ES-I3 (cell line): ENCODE results near the gene TRPT1.
A peak's percentile ranks its signal among the peaks of the same experiment; 100 is the strongest.
"Not testable (repeated sequence)": the region's sequence is repeated elsewhere in the genome, so short reads cannot be mapped to it uniquely, and the experiment has no call there.

Source experiments
- H3K36me3 ChIP-seq: 2 replicates; pipeline ENCODE4 v1.6.1; 2013; ENCODE audit warnings: mild to moderate bottlenecking, low read length, control low read depth, moderate library complexity; ENCODE audit not compliant: insufficient read depth
- H3K4me1 ChIP-seq: 2 replicates; pipeline ENCODE4 v1.6.1; 2013; ENCODE audit warnings: mild to moderate bottlenecking, control low read depth, low read length; ENCODE audit not compliant: insufficient read depth
- H3K9ac ChIP-seq: 2 replicates; pipeline ENCODE4 v1.6.1; 2013; ENCODE audit warnings: low read depth, mild to moderate bottlenecking, low read length, moderate library complexity
- H3K9me3 ChIP-seq: 2 replicates; pipeline ENCODE4 v1.6.1; 2013; ENCODE audit warnings: mild to moderate bottlenecking, low read length, moderate library complexity; ENCODE audit not compliant: control insufficient read depth, insufficient read depth

TRPT1 gene

GRCh38 chr11:64252003-64252872 lies 26.3 kb upstream of the TRPT1 start:
- peak overlapping the region; percentile 82 for H3K9ac ChIP-seq
- peaks cover 30% of the 10 kb centered on the region for H3K4me1 ChIP-seq
- H3K9me3 ChIP-seq = no peaks in the 10 kb centered on the region
- H3K36me3 ChIP-seq = peaks cover 7% of the 10 kb centered on the region

- peaks cover 7% of the 10 kb centered on the region for H3K36me3 ChIP-seq
- peaks cover 30% of the 10 kb centered on the region for H3K4me1 ChIP-seq
- H3K9me3 ChIP-seq = no peaks in the 10 kb centered on the region
- peak overlapping the region; percentile 82 for H3K9ac ChIP-seq
Observed at GRCh38 chr11:64251753-64252002, 25.7 kb upstream of the TRPT1 start.

- no peaks in the 10 kb centered on the region for H3K9me3 ChIP-seq
- H3K9ac ChIP-seq = peak within 1 kb of the TSS; percentile 82
- H3K4me1 ChIP-seq = peaks cover 30% of the 10 kb centered on the region
- peaks cover 4% of the 10 kb centered on the region for H3K36me3 ChIP-seq
Observed at GRCh38 chr11:64251016-64251752, 25.2 kb upstream of the TRPT1 start, which contains the start of gene PLCB3. PLCB3 (plus strand) TSS chr11:64251530; CDS start chr11:64251650, 120 bp downstream.

- H3K36me3 ChIP-seq = no peaks in the 10 kb centered on the region
- H3K4me1 ChIP-seq = peaks cover 30% of the 10 kb centered on the region
- H3K9me3 ChIP-seq = no peaks in the 10 kb centered on the region
- peak overlapping the region; percentile 82 for H3K9ac ChIP-seq
Observed at GRCh38 chr11:64250415-64251015, 24.5 kb upstream of the TRPT1 start.

GRCh38 chr11:64249563-64250414 lies 23.8 kb upstream of the TRPT1 start:
- no peak overlapping the region for H3K9ac ChIP-seq
- no peaks in the 10 kb centered on the region for H3K9me3 ChIP-seq
- no peaks in the 10 kb centered on the region for H3K36me3 ChIP-seq
- peaks cover 30% of the 10 kb centered on the region for H3K4me1 ChIP-seq

- Histone ChIP-seq H3K36me3 (no peaks in the 10 kb centered on the region), H3K9me3 (no peaks in the 10 kb centered on the region), H3K9ac (no peak overlapping the region), H3K4me1 (peaks cover 30% of the 10 kb centered on the region)
Observed at GRCh38 chr11:64249038-64249437, 23.1 kb upstream of the TRPT1 start.

- Histone ChIP-seq H3K36me3 (no peaks in the 10 kb centered on the region), H3K4me1 (peaks cover 30% of the 10 kb centered on the region), H3K9me3 (no peaks in the 10 kb centered on the region), H3K9ac (no peak overlapping the region)
Observed at GRCh38 chr11:64248578-64248977, 22.6 kb upstream of the TRPT1 start.

- no peaks in the 10 kb centered on the region for H3K9me3 ChIP-seq
- H3K9ac ChIP-seq = peak overlapping the region; percentile 86
Observed at GRCh38 chr11:64247729-64248531, 21.9 kb upstream of the TRPT1 start.

GRCh38 chr11:64246871-64247728 lies 21.1 kb upstream of the TRPT1 start, which contains the start of gene PPP1R14B:
PPP1R14B (minus strand) TSS chr11:64246943; CDS start chr11:64246673, 270 bp downstream.
- Histone ChIP-seq H3K36me3 (no peaks in the 10 kb centered on the region), H3K9me3 (no peaks in the 10 kb centered on the region), H3K9ac (peak within 1 kb of the TSS; percentile 86), H3K4me1 (peaks cover 28% of the 10 kb centered on the region)

More at GRCh38 chr11:64247729-64248531, 21.9 kb upstream of the TRPT1 start:
- H3K4me1 ChIP-seq = peaks cover 30% of the 10 kb centered on the region
- no peaks in the 10 kb centered on the region for H3K36me3 ChIP-seq

- H3K9ac ChIP-seq = peak overlapping the region; percentile 86
Observed at GRCh38 chr11:64246621-64246870, 20.6 kb upstream of the TRPT1 start.

GRCh38 chr11:64245797-64246620 lies 20.0 kb upstream of the TRPT1 start:
- Histone ChIP-seq H3K4me1 (peaks cover 28% of the 10 kb centered on the region), H3K36me3 (no peaks in the 10 kb centered on the region), H3K9me3 (no peaks in the 10 kb centered on the region), H3K9ac (peak overlapping the region; percentile 86)

More at GRCh38 chr11:64246621-64246870, 20.6 kb upstream of the TRPT1 start:
- not testable (repeated sequence) for H3K36me3 ChIP-seq, H3K9me3 ChIP-seq
- H3K4me1 ChIP-seq = peaks cover 28% of the 10 kb centered on the region

GRCh38 chr11:64245401-64245796 lies 19.4 kb upstream of the TRPT1 start:
- H3K9ac ChIP-seq = peak overlapping the region; percentile 86; the same call in 1 of the 2 replicates
- no peaks in the 10 kb centered on the region for H3K9me3 ChIP-seq
- peaks cover 24% of the 10 kb centered on the region for H3K4me1 ChIP-seq
- H3K36me3 ChIP-seq = no peaks in the 10 kb centered on the region
